VCaP (cell line): Measurements from ENCODE around the gene TRIM7.
A peak's percentile ranks its signal among the peaks of the same experiment; 100 is the strongest.
"Not testable (repeated sequence)": the region's sequence is repeated elsewhere in the genome, so short reads cannot be mapped to it uniquely, and the experiment has no call there.

Experiments
- H3K27ac ChIP-seq: fragments of 450-650 bp; 2 replicates; pipeline ENCODE4 v1.5.1; 2017
- TF ChIP-seq, protein P1 (sequence below): fragments of 450-650 bp; conservative IDR thresholded peaks from 2 replicates; pipeline ENCODE4 v1.5.1; 2017; ENCODE audit warnings: mild to moderate bottlenecking, moderate library complexity

TRIM7 gene

DNA sequence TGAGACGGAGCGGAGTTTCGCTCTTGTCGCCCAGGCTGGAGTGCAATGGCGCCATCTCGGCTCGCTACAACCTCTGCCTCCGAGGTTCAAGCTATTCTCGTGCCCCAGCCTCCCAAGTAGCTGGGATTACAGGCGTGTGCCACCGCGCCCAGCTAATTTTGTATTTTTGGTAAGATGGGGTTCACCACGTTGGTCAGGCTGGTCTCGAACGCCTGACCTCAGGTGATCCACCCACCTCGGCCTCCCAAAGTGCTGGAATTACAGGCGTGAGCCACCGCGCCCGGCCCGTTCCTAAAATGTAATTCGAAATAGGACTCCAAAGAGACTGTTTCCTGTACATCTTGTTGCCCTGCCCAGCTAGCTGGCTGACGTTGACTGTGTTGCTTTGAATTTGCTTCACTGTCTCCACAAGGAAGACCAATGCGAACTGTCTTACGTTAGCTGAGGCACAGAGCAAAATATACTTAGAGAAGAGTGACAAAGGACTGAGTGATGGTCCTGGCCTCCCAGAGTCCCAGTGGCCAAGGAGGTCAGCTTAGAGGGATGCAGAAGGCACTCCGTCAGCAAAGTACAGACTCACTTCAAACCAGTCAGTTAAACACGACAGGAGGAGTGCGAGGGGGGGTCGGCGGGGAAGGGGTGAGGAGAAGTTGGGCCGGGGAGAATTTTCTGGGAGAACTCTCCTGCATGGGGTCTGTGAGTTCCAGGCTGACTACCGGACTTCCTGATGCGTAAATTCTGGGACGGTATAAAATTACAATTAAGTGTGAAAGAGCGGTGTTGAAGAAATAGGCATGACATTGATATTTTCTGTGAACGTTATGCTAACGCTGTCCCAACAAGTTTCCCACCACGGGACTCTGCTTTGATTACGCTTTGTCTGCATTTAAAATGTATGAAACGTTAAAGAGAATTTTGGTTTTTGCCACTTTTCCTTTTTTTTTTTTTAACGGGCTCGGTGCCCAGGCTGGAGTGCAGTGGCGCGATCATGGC lies 11.3 kb upstream of the TRIM7 start:
- peak overlapping the region; percentile 64 for H3K27ac ChIP-seq
- TF ChIP-seq, protein P1, sequence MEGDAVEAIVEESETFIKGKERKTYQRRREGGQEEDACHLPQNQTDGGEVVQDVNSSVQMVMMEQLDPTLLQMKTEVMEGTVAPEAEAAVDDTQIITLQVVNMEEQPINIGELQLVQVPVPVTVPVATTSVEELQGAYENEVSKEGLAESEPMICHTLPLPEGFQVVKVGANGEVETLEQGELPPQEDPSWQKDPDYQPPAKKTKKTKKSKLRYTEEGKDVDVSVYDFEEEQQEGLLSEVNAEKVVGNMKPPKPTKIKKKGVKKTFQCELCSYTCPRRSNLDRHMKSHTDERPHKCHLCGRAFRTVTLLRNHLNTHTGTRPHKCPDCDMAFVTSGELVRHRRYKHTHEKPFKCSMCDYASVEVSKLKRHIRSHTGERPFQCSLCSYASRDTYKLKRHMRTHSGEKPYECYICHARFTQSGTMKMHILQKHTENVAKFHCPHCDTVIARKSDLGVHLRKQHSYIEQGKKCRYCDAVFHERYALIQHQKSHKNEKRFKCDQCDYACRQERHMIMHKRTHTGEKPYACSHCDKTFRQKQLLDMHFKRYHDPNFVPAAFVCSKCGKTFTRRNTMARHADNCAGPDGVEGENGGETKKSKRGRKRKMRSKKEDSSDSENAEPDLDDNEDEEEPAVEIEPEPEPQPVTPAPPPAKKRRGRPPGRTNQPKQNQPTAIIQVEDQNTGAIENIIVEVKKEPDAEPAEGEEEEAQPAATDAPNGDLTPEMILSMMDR, result no peak

GRCh38 chr5:181214249-181214648 lies 9.3 kb upstream of the TRIM7 start:
- not testable (repeated sequence) for H3K27ac ChIP-seq

DNA sequence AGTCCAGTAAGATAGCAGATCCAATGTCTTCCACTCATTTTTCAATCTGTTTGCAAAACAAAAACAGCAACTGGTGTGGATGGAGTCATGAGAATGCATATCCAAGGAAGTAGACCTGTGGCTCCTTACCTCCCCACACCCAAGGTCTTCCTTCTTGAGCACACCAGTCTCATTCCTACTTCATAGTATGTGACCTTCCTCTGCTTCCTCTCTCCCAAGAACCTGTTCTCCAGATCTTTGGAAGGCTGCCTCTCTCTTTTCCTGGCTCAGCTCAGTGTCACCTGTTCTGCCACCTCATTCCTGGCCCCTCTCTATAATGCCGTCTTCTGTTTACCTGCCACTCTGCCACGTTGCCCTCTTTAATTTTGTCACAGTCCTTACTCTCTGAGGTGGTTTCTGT lies 7.9 kb upstream of the TRIM7 start:
- TF ChIP-seq, protein P1, result no peak
- 0 out of 2 replicates have a peak overlapping the region, but pooled peaks have one; percentile 2 for H3K27ac ChIP-seq

DNA sequence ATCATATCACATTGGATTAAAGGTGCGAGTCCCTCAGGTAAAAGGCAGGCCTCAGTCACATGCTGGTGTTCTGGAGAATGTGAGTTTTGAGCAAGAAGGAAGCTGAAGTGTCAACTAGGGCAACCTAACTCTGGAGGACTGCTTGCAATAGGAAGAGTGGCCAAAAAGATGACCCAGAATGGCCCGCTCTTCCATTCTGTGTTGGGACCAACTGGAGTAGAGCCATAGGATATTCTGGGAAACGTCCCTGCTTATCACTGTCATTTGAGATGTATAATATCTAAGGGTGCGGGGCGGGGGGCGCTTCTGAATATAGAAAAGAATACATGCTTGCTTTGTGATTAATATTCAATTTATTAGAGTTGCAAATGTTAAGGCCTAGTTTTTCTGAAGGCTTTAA lies 7.1 kb upstream of the TRIM7 start:
- H3K27ac ChIP-seq, result no peak overlapping the region
- TF ChIP-seq, protein P1, result no peak

GRCh38 chr5:181211208-181211607 lies 6.2 kb upstream of the TRIM7 start:
- no peak overlapping the region for H3K27ac ChIP-seq
- TF ChIP-seq, protein P1, result peak; percentile 40; the same call in 1 of the 2 replicates

DNA sequence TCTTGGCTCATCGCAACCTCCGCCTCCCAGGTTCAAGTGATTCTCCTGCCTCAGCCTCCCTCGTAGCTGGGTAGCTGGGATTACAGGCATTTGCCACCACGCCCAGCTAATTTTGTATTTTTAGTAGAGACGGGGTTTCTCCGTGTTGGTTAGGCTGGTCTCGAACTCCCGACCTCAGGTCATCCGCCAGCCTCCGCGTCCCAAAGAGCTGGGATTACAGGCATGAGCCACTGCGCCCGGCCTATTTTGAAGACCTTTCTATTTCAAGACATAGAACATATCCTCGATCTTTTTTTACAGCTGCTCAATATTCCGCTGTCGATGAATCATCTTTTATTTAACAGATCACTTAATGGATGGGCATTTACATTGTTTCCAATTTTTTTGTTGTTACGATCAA lies 5.7 kb upstream of the TRIM7 start:
- not testable (repeated sequence) for H3K27ac ChIP-seq

- H3K27ac ChIP-seq, result not testable (repeated sequence)
These were observed 5.2 kb upstream of the TRIM7 start for GRCh38 chr5:181210148-181210547.

- H3K27ac ChIP-seq, result not testable (repeated sequence)
These were observed 4.0 kb upstream of the TRIM7 start for GRCh38 chr5:181209006-181209405.

DNA sequence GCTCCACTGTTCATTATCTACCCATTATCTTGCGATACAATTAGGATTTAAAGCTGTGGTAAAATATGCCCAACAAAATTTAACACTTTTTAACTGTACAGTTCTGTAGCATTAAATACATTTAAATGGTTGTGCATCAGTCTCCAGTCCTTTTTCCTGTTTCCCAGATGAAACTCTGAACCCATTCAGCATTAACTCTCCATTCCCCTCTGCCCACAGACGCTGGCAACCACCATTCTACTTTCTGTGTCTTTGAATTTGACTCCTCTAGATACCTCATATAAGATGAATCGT lies 2.9 kb upstream of the TRIM7 start:
- TF ChIP-seq, protein P1, result no peak
- peak overlapping the region; percentile 81 for H3K27ac ChIP-seq
